K562 (cell line): Measurements from ENCODE around the gene GNG3. TPM values are rescaled to one million over a fixed set of nuclear protein-coding genes. Genes with fewer than 3 reads are reported as not detected.

Experiments used
- ATAC-seq: fragments of 200-7000 bp; cut with Tn5 transposase; 3 replicates; pipeline ENCODE4 v1.9.1; 2020; ENCODE audit warnings: moderate library complexity
- BruUV-seq: library from RNA; stranded (reverse); fragments of 400-500 nt; replicated peaks from 2 replicates; lab custom pipeline; 2021; lab: Mats Ljungman, UMichigan
- CTCF ChIA-PET: fragments of 300-600 bp; formaldehyde crosslinking; extraction: SDS; loops from one replicate; lab custom pipeline; 2021; ENCODE audit warnings: low intra/inter-chr PET ratio; lab: Yijun Ruan, JAX
- POLR2A ChIA-PET: fragments of 300-600, 350-650 bp; sonication (Branson Sonifier 250); formaldehyde crosslinking; extraction: SDS; loops from one replicate; lab custom pipeline; 2021; ENCODE audit warnings: antibody characterized with exemption, inconsistent platforms; lab: Yijun Ruan, JAX
- DNase-seq, 4 experiments: peaks; one replicate each; pipeline versions ENCODE4 v3.0.0 to v3.0.0-alpha.2; 2011 to 2018; ENCODE audit warnings: low spot score in 3 of 4, mixed read lengths in 3 of 4; ENCODE audit errors: extremely low read depth in 1 of 4
- FAIRE-seq: peaks from 2 replicates; lab custom pipeline; 2011; peaks lifted over from hg19 to GRCh38; lab: Jason Lieb, UNC
- H2AFZ ChIP-seq: 2 replicates; pipeline ENCODE4 v1.6.0; 2011; ENCODE audit warnings: low read depth, low read length, control low read depth, inconsistent platforms
- H3K27ac ChIP-seq: fragments of 200-600 bp; 3 replicates; pipeline ENCODE4 v1.8.0; 2011; ENCODE audit warnings: low read depth, mild to moderate bottlenecking, control low read depth, inconsistent platforms, low read length, moderate library complexity, mixed read lengths; ENCODE audit errors: extremely low read depth
- H3K27me3 ChIP-seq, 2 experiments: fragments of 300-600 bp in 1 of 2; 2 replicates in 1 of 2; 3 replicates in 1 of 2; pipeline versions ENCODE4 v1.6.0 to v1.8.0; 2011; ENCODE audit warnings: inconsistent platforms in 2 of 2, low read length in 2 of 2, mild to moderate bottlenecking in 1 of 2, mixed read lengths in 1 of 2, moderate library complexity in 1 of 2; ENCODE audit not compliant: control insufficient read depth in 2 of 2, insufficient read depth in 2 of 2
- H3K36me3 ChIP-seq: fragments of 300-600 bp; 3 replicates; pipeline ENCODE4 v1.8.0; 2011; ENCODE audit warnings: mild to moderate bottlenecking, low read length, inconsistent platforms; ENCODE audit not compliant: control insufficient read depth, insufficient read depth
- H3K4me1 ChIP-seq, 2 experiments: fragments of 200-600 bp in 1 of 2; replicated peaks in 1 of 2; 2 replicates in 1 of 2; 3 replicates in 1 of 2; pipeline versions ENCODE4 v1.5.1 to v1.8.0; 2011; ENCODE audit warnings: inconsistent platforms in 2 of 2, low read length in 2 of 2, mild to moderate bottlenecking in 1 of 2, mixed read lengths in 1 of 2, moderate library complexity in 1 of 2; ENCODE audit not compliant: control insufficient read depth in 2 of 2, insufficient read depth in 2 of 2
- H3K4me2 ChIP-seq: 2 replicates; pipeline ENCODE4 v1.6.1; 2011; ENCODE audit warnings: low read length, control low read depth, inconsistent platforms, mixed read lengths; ENCODE audit not compliant: insufficient read depth
- H3K4me3 ChIP-seq: fragments of 200-600 bp; sonication (generic), shearing (Covaris generic); 2 replicates; pipeline ENCODE4 v1.5.1; 2016; ENCODE audit warnings: control low read depth, inconsistent platforms
- H3K79me2 ChIP-seq: fragments of 200-600 bp; 3 replicates; pipeline ENCODE4 v1.8.0; 2011; ENCODE audit warnings: low read length, inconsistent platforms; ENCODE audit not compliant: control insufficient read depth, insufficient read depth
- H3K9ac ChIP-seq, 2 experiments: 2 replicates each; pipeline versions ENCODE4 v1.6.0 to v1.6.1; 2011; ENCODE audit warnings: low read depth in 2 of 2, low read length in 2 of 2, control low read depth in 1 of 2, inconsistent platforms in 1 of 2, mild to moderate bottlenecking in 1 of 2, mixed read lengths in 1 of 2; ENCODE audit not compliant: insufficient read depth in 1 of 2
- H3K9me1 ChIP-seq: one replicate; pipeline ENCODE4 v1.6.0; 2011; ENCODE audit warnings: inconsistent platforms, mild to moderate bottlenecking, low read length, moderate library complexity; ENCODE audit not compliant: control insufficient read depth, insufficient read depth
- H3K9me3 ChIP-seq: replicated peaks from 2 replicates; pipeline ENCODE4 v1.5.1; 2011; ENCODE audit warnings: low read depth, low read length, inconsistent platforms; ENCODE audit not compliant: control insufficient read depth, insufficient read depth
- H4K20me1 ChIP-seq: replicated peaks from 2 replicates; pipeline ENCODE4 v1.6.1; 2011; ENCODE audit warnings: low read length, inconsistent platforms, mixed read lengths; ENCODE audit not compliant: control insufficient read depth, insufficient read depth
- ATF2 ChIP-seq: sonication (generic); formaldehyde crosslinking; IDR thresholded peaks from 2 replicates; pipeline ENCODE4 v1.8.1; 2022; ENCODE audit warnings: missing genetic modification reagents
- ETV6 ChIP-seq, 3 experiments: fragments of 150-350 bp in 1 of 3; sonication (generic) in 1 of 3; formaldehyde crosslinking in 1 of 3; IDR thresholded peaks; 2 replicates each; pipeline versions ENCODE4 v1.6.1 to v1.8.0; 2014 to 2022; ENCODE audit warnings: borderline replicate concordance in 2 of 3, low read depth in 2 of 3, antibody characterized with exemption in 1 of 3, low read length in 1 of 3, mild to moderate bottlenecking in 1 of 3, missing genetic modification reagents in 1 of 3
- FUS ChIP-seq: fragments of 200-400 bp; formaldehyde crosslinking; optimal IDR thresholded peaks from 2 replicates; pipeline ENCODE3; 2017; ENCODE audit warnings: low read depth, low read length
- HDAC1 ChIP-seq, 2 experiments: fragments of 450-650 bp; IDR thresholded peaks; 2 replicates each; pipeline ENCODE4 v1.6.1; 2016 to 2017; ENCODE audit warnings: inconsistent platforms in 1 of 2, mild to moderate bottlenecking in 1 of 2, moderate library complexity in 1 of 2
- KDM2B ChIP-seq: fragments of 250-450 bp; sonication (Bioruptor Pico); IDR thresholded peaks from 2 replicates; pipeline ENCODE4 v1.8.0; 2021; ENCODE audit warnings: mild to moderate bottlenecking, moderate library complexity
- SIRT6 ChIP-seq: IDR thresholded peaks from one replicate; pipeline ENCODE4 v1.6.1; 2012; ENCODE audit warnings: low read depth, mild to moderate bottlenecking, control low read depth, inconsistent platforms, low read length, moderate library complexity
- SMAD3 ChIP-seq: fragments of 450-650 bp; formaldehyde crosslinking; conservative IDR thresholded peaks from 2 replicates; pipeline ENCODE4 v1.4.0; 2020; ENCODE audit warnings: mild to moderate bottlenecking
- STAT5B ChIP-seq: fragments of 250-450 bp; sonication (Bioruptor Pico); IDR thresholded peaks from 2 replicates; pipeline ENCODE4 v1.8.0; 2021; ENCODE audit warnings: mild to moderate bottlenecking, inconsistent platforms
- TAF15 ChIP-seq: fragments of 200-400 bp; formaldehyde crosslinking; IDR thresholded peaks from 2 replicates; pipeline ENCODE4 v1.6.1; 2017; ENCODE audit warnings: mild to moderate bottlenecking, low read depth, low read length, moderate library complexity
- TCFL5 ChIP-seq: fragments of 250-450 bp; sonication (Bioruptor Pico); conservative IDR thresholded peaks from 2 replicates; pipeline ENCODE4 v1.6.1; 2021; ENCODE audit warnings: mild to moderate bottlenecking, moderate library complexity, matching md5 sums
- ZNF121 ChIP-seq: sonication (generic); formaldehyde crosslinking; conservative IDR thresholded peaks from 2 replicates; pipeline ENCODE4 v1.8.0; 2022; ENCODE audit warnings: missing genetic modification reagents
- ZNF311 ChIP-seq: fragments of 250-450 bp; sonication (Bioruptor Pico); IDR thresholded peaks from 2 replicates; pipeline ENCODE4 v1.4.0; 2020; ENCODE audit warnings: mild to moderate bottlenecking, moderate library complexity
- ZNF589 ChIP-seq: fragments of 200-800 bp; sonication (Bioruptor generic); IDR thresholded peaks from 2 replicates; pipeline ENCODE4 v1.6.1; 2016; ENCODE audit warnings: low read depth, missing genetic modification characterization, missing compliant biosample characterization
- ZNF717 ChIP-seq: fragments of 250-450 bp; sonication (Bioruptor Pico); IDR thresholded peaks from 2 replicates; pipeline ENCODE4 v1.5.0; 2021
- WGBS: fragments of 100-300 bp; shearing (Covaris generic); methylation state at CpG from one replicate; pipeline ENCODE4 v1.1.6; 2016; ENCODE audit warnings: low coverage, mixed read lengths; ENCODE audit not compliant: insufficient coverage; ENCODE audit errors: missing lambda C conversion rate; 5-methylcytosine and 5-hydroxymethylcytosine counted together
- in situ Hi-C: fragments of 300-500 bp; cut with MboI; formaldehyde crosslinking; loops from 4 replicates; pipeline ENCODE4 v1.15.0; 2018; ENCODE audit warnings: inconsistent platforms, mixed read lengths
- intact Hi-C: fragments of 100-400 bp; cut with micrococcal nuclease; formaldehyde crosslinking; loops from 2 replicates; pipeline ENCODE4 v1.14.2; 2022
- polyA plus RNA-seq, 8 experiments: library from polyadenylated mRNA; depleted of rRNA in 4 of 8; stranded (reverse) in 5 of 8; unstranded in 3 of 8; fragments of >200 nt; fragmentation: Nextera tagmentation in 2 of 8; fragmentation: Illumina TruSeq in 1 of 8; extraction: Ambion mirVana in 2 of 8; extraction: Trizol in 1 of 8; gene quantifications; 2 replicates each; pipeline versions ENCODE4 v1.2.1 to v1.2.3, GENCODE V29; 2011 to 2014; ENCODE audit warnings: inconsistent platforms in 1 of 8, missing spikeins in 1 of 8
- total RNA-seq, 7 experiments: library from RNA; depleted of rRNA in 6 of 7; stranded (reverse); fragments of >200 nt in 6 of 7; fragmentation: Illumina TruSeq in 2 of 7; extraction: Trizol in 2 of 7; gene quantifications; 2 replicates each; pipeline versions ENCODE4 v1.2.1 to v1.2.3, GENCODE V29; 2011 to 2021; ENCODE audit warnings: low replicate concordance in 1 of 7

The GNG3 gene
- total and polyA plus RNA-seq, 9 of the 15 experiments (the other 6 are each of a cell fraction or from before 2014, with no cell fraction given), result 0.07 TPM; not detected in 8

- TF ChIP-seq FUS, result no peak
- no peak for TF ChIP-seq ATF2 (CRISPR knock-in tag)
- no peak for TF ChIP-seq ZNF717 (CRISPR knock-in tag)
- TF ChIP-seq KDM2B, result no peak
- TF ChIP-seq ETV6 (IDR thresholded peaks at IDR 0.05; ENCODE audit: borderline replicate concordance in 1 of 2, low read depth in 2 of 2, low read length in 1 of 2), result no peak
- TF ChIP-seq ETV6 (CRISPR knock-in tag; IDR thresholded peaks at IDR 0.05; ENCODE audit: borderline replicate concordance), result no peak
- TF ChIP-seq ZNF589 (CRISPR knock-in tag), result no peak
- no peak for TF ChIP-seq ZNF121
- no peak for TF ChIP-seq TCFL5 (CRISPR knock-in tag)
- no peak for TF ChIP-seq HDAC1 (IDR thresholded peaks at IDR 0.05)
- no peak for TF ChIP-seq ZNF311 (CRISPR knock-in tag)
- TF ChIP-seq TAF15, result no peak
- TF ChIP-seq SMAD3 (CRISPR knock-in tag), result no peak
- no peak for TF ChIP-seq STAT5B
- TF ChIP-seq SIRT6, result no peak
- Histone ChIP-seq H3K9me3 (no peaks in the 10 kb centered on the region), H3K4me2 (peak overlapping the region; percentile 8; the same call in 1 of the 2 replicates), H3K27me3 (no peaks in the 10 kb centered on the region), H3K79me2 (peaks cover 81% of the 10 kb centered on the region), H3K36me3 (peaks cover 68% of the 10 kb centered on the region), H2AFZ (no peak overlapping the region), H3K27ac (no peak overlapping the region), H3K9me1 (no peaks in the 10 kb centered on the region), H4K20me1 (peaks cover 6% of the 10 kb centered on the region; the same call in 1 of the 2 replicates), H3K4me1 (peaks cover 9 to 14% of the 10 kb centered on the region in 2 experiments; a peak in 4 of 5 replicates), H3K9ac (peak overlapping the region; percentile 75 to 98; a peak in 2 of 4 replicates), H3K4me3 (no peak overlapping the region)
- WGBS, result 82% methylated on average over 8 of the region's 8 CpGs
- in situ Hi-C loops, result no loop called here
- ATAC-seq (no peak), DNase-seq (no peak), FAIRE-seq (no peak)
- intact Hi-C loops, result loop anchor here (10.0 kb wide), 1 partner anchor 121 kb away; no protein-coding TSS in a partner anchor
- POLR2A ChIA-PET, result interaction anchor here (0.6 to 2.3 kb wide), 11 partner anchors 9 to 151 kb away, joined by 3 to 6 read pairs (median 3); partner anchors contain the start of genes GANAB, GNG3 and STX5
- CTCF ChIA-PET, result interaction anchor here (0.6 kb wide), 1 partner anchor 15 kb away, joined by 4 read pairs; no protein-coding TSS in a partner anchor
- BruUV-seq, result no TSS peak
These were observed 16.7 kb downstream of the GNG3 start for GRCh38 chr11:62724171-62724570.
